Kidney tubule cell (primary cell): ENCODE measurements around the gene RSPH1.

ENCODE experiments used
- DNase-seq: peaks from one replicate; pipeline ENCODE4 v3.0.0-alpha.2; 2018; ENCODE audit warnings: low spot score

The RSPH1 gene

GRCh38 chr21:42532466-42533181 is 36.6 kb upstream of the RSPH1 start:
- peak; percentile 28 for DNase-seq

DNA sequence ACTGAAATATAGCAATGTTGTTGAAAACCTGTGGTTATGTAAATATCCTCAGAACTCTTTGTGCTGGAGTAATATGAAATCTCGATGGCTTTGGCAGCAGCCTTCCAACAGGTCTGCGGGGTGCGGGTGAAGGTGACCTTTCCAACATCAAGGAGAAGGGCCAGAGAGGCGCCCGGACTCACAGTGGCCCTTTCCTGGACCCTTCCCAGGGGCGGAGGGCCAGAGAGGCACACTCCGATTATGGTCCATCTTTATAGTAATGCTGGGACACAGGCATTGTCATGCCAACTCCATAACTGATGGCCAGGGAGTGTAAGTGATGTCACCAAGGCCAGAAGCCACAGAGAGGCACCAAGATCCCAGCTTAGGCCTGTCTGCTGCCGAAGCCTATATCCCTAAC is 35.7 kb upstream of the RSPH1 start:
- no peak for DNase-seq

GRCh38 chr21:42530167-42530518 is 34.1 kb upstream of the RSPH1 start:
- no peak for DNase-seq

- DNase-seq: no peak
Measured at GRCh38 chr21:42527489-42528158, 31.6 kb upstream of the RSPH1 start.

DNA sequence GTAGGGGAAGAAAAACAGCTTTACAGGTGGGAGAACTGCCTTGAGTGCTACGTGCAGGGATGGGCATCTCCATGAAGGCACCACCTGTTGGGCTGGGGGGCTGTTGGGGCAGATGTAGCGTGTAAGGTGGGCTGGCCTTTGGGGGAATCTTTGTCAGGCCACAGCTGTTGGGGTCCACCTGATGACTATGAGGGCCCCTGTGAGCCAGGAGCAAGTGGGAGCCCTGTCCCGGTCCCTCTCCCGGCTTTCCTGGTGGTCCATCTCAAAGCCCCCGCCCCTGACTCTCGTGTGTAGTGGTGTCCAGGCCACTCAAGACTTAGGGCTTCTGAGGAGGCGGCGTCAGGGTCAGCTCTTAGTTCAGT is 31.1 kb upstream of the RSPH1 start:
- DNase-seq: no peak

GRCh38 chr21:42526379-42526727 is 30.3 kb upstream of the RSPH1 start:
- peak; percentile 31 for DNase-seq

GRCh38 chr21:42525676-42526378 is 29.8 kb upstream of the RSPH1 start:
- DNase-seq: no peak

GRCh38 chr21:42525029-42525581 is 29.1 kb upstream of the RSPH1 start:
- peak; percentile 52 for DNase-seq

DNA sequence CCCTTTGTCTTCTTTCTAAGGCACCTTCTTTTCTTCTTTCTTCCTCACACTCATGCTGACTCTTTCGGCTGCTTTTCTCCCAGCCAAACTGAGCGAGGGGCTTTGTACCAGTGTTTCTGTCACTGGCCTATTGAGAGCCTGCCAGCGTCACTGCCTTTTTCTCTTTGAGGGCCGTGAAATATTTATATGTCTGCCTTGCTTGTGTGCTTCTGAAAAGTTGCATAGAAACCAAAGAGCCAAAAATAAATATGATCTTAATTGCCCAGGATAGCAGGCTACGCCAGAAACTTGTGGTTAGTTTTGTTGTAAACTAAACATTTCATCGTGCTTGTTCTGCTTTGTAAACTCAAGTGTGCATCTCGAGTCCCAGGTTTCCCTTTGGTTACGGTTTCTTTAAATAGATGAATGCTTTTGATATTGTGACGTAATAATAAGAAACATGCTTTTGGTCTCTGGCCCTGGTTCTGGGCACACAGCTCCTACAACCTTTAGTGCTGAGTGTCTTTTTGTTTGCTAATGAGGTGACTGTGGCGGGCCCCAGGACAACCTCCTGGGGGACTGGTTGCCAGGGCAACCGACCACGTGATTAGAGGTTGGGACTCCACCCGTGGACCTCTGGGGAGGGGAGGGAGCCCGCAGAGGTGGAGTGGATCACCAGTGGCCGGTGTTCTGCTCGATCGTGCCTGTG is 28.5 kb upstream of the RSPH1 start:
- DNase-seq: peak; percentile 58

- no peak for DNase-seq
Measured at GRCh38 chr21:42523941-42524340, 27.9 kb upstream of the RSPH1 start.

- no peak for DNase-seq
Measured at GRCh38 chr21:42523211-42523610, 27.2 kb upstream of the RSPH1 start.

DNA sequence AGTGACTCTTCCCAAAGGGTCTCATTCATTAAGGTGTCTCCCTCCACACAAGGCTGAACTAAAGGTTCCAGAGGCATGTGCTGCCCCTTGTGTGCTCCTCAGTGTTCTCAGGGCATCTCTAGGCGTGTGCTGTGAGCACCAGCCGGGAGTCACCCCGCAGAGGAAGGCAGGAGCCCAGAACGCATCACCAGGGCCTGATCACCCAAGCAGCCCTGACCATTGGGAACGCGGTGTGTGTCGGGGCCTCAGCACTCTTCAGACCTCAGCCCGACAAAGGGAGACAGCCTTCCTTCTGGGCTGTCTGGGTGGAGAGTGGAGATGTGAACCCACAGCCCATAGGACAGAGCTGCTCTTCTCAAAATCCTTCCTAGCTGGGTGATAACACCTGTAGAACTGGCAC is 26.7 kb upstream of the RSPH1 start:
- no peak for DNase-seq

DNA sequence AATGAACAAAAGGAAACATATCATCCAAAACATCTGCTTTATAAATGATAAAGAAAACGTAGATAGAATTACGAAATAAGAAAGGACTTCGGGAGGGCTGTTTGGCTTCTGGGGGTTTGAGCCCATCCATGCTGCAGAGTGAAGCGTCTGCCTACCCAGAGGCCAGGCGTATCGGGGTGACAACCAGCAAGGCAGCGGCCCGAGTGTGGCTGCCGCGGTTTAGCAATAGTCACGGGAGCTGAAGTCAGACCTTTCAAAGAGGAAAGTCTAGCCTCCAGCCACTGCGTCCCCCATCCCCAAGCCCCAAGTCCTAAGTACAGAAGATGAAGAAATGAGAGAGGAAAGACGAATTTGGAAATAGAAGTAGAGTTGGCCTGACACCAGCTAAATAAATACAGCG is 26.2 kb upstream of the RSPH1 start:
- DNase-seq: no peak

DNA sequence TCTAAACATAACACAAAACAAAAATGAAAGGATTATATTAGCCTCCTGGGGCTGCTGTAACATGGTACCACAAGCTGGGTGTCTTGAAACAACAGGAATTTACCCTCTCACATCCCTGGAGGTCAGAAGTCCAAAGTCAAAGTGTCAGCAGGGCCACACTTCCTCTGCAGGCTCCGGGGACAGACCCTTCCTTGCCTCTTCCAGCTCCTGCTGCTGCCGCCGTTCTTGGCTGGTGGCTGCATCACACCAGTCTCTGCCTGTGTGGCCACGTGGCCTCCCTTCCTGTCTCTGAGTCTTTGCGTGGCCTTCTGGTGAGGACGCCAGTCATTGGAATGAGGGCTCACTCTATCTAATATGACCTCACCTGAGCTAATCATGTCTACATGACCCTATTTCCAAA is 25.8 kb upstream of the RSPH1 start:
- DNase-seq: no peak

- no peak for DNase-seq
Measured at GRCh38 chr21:42521384-42521783, 25.4 kb upstream of the RSPH1 start.

DNA sequence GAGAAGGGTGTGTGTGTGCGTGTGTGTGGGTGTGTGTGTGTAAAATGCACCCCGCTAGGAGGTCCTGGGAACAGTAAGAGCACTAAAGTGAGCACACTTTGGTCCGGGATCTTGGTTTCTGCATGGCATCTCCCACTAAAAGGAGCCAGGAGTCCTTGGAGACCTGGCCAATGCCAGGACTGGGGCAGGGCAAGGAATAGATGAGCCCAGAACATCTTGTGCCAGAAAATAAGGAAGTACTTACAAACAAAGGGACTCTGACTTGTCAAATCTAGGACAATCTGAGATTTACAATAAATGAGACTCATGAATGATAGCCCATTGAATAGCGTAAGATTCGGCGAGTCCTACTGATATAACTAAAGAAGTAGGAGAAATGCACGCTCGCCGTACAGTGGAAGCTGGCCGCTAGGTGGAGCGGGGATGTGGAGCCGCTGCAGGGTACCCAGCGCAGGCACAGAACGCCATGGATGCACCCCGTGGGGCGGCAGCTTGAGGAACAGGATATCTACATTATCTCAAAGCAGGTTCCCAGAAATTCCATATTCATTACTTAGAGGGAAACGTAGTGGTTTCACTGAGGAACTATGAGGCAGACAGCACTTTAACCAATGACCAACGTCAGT is 24.7 kb upstream of the RSPH1 start:
- no peak for DNase-seq

GRCh38 chr21:42518626-42519025 is 22.6 kb upstream of the RSPH1 start:
- DNase-seq: no peak

- DNase-seq: peak; percentile 87
Measured at GRCh38 chr21:42518215-42518614, 22.2 kb upstream of the RSPH1 start.

DNA sequence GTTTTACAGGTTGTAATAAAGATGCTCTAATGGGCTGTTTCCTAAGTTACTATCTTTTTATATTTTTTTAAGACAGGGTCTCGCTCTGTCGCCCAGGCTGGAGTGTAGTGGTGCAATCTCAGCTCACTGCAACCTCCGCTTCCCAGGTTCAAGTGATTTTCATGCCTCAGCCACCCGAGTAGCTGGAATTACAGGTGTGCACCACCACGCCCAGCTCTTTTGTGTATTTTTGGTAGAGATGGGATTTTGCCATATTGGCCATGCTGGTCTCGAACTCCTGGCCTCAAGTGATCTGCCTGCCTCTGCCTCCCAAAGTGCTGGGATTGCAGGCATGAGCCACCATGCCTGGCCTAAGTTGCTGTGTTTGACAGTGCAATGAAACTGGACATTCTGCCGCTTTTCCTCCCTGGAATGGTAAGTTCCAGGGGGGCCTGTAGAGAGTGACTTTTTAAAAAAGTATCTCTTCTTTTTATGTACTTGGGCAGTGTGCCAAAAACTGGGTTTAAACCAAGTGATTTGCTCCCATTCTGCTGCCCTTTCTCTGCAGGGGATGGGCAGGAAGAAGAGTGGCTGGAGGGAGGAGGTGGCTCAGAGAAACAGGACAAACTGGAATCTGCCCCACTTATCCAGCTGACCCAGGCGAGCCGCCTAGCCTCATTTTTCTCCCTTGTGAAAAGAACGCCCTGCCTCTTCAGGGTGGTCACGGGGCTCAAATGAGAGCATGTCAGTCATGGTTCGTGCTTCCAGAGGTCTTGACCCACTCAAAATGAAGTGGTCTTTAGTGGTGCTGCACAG is 19.9 kb upstream of the RSPH1 start:
- peak; percentile 80 for DNase-seq

DNA sequence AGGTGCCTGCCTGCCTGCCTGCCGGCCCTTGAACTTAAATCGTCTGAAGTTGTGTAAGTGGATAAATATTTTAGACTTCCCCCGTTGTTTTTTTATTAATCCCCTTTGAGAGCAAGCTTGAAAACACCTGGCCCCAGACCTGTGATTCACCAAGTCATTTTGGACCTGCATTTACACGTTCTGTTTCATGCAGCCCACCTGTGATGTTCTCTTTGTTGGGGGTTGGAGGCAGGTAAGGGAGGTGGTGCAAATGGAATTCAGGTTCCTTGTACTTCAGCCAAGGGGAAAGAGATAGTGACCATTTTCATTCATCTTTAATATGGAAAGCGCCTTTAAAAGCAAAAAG is 18.8 kb upstream of the RSPH1 start:
- no peak for DNase-seq
